PC-9 (cell line): ENCODE data around the gene MIP. TPM values are rescaled to one million over a fixed set of nuclear protein-coding genes. Genes with fewer than 3 reads are reported as not detected.
A peak's percentile ranks its signal among the peaks of the same experiment; 100 is the strongest.
"Not testable (repeated sequence)": the region's sequence is repeated elsewhere in the genome, so short reads cannot be mapped to it uniquely, and the experiment has no call there.

Experiments
- BruUV-seq: library from RNA; stranded (reverse); fragments of 400-500 nt; replicated peaks from 2 replicates; lab custom pipeline; 2021; lab: Mats Ljungman, UMichigan
- CTCF ChIA-PET: fragments of 300-600 bp; sonication (Branson Sonifier 250); formaldehyde crosslinking; loops from one replicate; lab custom pipeline; 2022; ENCODE audit warnings: antibody characterized with exemption; lab: Charles Lee
- POLR2A ChIA-PET: fragments of 300-600 bp; sonication (Branson Sonifier 250); formaldehyde crosslinking; loops from one replicate; lab custom pipeline; 2022; ENCODE audit warnings: antibody characterized with exemption; ENCODE audit not compliant: unreplicated experiment; lab: Charles Lee
- DNase-seq, 2 experiments: peaks; one replicate each; pipeline versions ENCODE4 v3.0.0 to v3.0.0-alpha.2; 2015 to 2022; ENCODE audit warnings: mixed read lengths in 1 of 2
- H2AFZ ChIP-seq: fragments of 200-600 bp; sonication (generic); 2 replicates; pipeline ENCODE4 v1.8.1; 2017; ENCODE audit warnings: antibody characterized with exemption
- H3F3A ChIP-seq: fragments of 200-600 bp; sonication (generic); 2 replicates; pipeline ENCODE4 v1.8.1; 2017; ENCODE audit warnings: antibody characterized with exemption, mild to moderate bottlenecking, low read depth; ENCODE audit not compliant: insufficient read depth
- H3K27ac ChIP-seq: fragments of 200-600 bp; sonication (generic); 2 replicates; pipeline ENCODE4 v1.6.1; 2016; ENCODE audit warnings: mixed run types
- H3K27me3 ChIP-seq: fragments of 200-600 bp; sonication (generic); 2 replicates; pipeline ENCODE4 v1.6.1; 2016; ENCODE audit warnings: low read depth, mixed run types; ENCODE audit not compliant: insufficient read depth
- H3K36me3 ChIP-seq: fragments of 200-600 bp; sonication (generic); 2 replicates; pipeline ENCODE4 v1.6.1; 2016; ENCODE audit warnings: low read depth, mixed run types
- H3K4me1 ChIP-seq: fragments of 200-600 bp; sonication (generic); replicated peaks from 2 replicates; pipeline ENCODE4 v1.6.1; 2016; ENCODE audit warnings: mixed run types; ENCODE audit not compliant: insufficient read depth
- H3K4me2 ChIP-seq: fragments of 200-600 bp; sonication (generic); 2 replicates; pipeline ENCODE4 v1.6.1; 2017; ENCODE audit warnings: mixed run types
- H3K4me3 ChIP-seq: fragments of 200-600 bp; sonication (generic); 2 replicates; pipeline ENCODE4 v1.6.1; 2016; ENCODE audit warnings: mixed run types
- H3K79me2 ChIP-seq: fragments of 200-600 bp; sonication (generic); 2 replicates; pipeline ENCODE4 v1.6.1; 2017; ENCODE audit warnings: low read depth, mixed run types
- H3K9me2 ChIP-seq: fragments of 200-600 bp; sonication (generic); 2 replicates; pipeline ENCODE4 v1.8.1; 2017; ENCODE audit warnings: mild to moderate bottlenecking; ENCODE audit not compliant: insufficient read depth
- H3K9me3 ChIP-seq: fragments of 200-600 bp; sonication (generic); 2 replicates; pipeline ENCODE4 v1.8.1; 2016; ENCODE audit warnings: low read depth; ENCODE audit not compliant: insufficient read depth
- H4K20me1 ChIP-seq: fragments of 200-600 bp; sonication (generic); 2 replicates; pipeline ENCODE4 v1.8.1; 2017; ENCODE audit not compliant: insufficient read depth
- CTCF ChIP-seq: fragments of 200-600 bp; sonication (generic); conservative IDR thresholded peaks from 2 replicates; pipeline ENCODE4 v1.6.1; 2017; ENCODE audit warnings: mixed run types, antibody characterized with exemption, mild to moderate bottlenecking, moderate library complexity
- intact Hi-C: fragments of 100-400 bp; cut with micrococcal nuclease; formaldehyde crosslinking; loops from one replicate; pipeline ENCODE4 v1.10.0; 2022; ENCODE audit not compliant: unreplicated experiment
- total RNA-seq: library from RNA; stranded (reverse); gene quantifications from 2 replicates; pipeline ENCODE4 v1.2.3, GENCODE V29; 2021

The MIP gene
- total RNA-seq, 1 experiment from 2014 or later = not detected

GRCh38 chr12:56496704-56497103, 42.2 kb upstream of the MIP start:
- peak in 1 of 2 experiments; percentile 37 for DNase-seq
- intact Hi-C loops = loop anchor here (2.0 kb wide), 1 partner anchor 98 kb away; no protein-coding TSS in a partner anchor
- POLR2A ChIA-PET, H3K4me3 ChIP-seq, H3K4me1 ChIP-seq, H3K36me3 ChIP-seq, H3K79me2 ChIP-seq, H3K4me2 ChIP-seq, H3F3A ChIP-seq, H3K9me2 ChIP-seq, H4K20me1 ChIP-seq, BruUV-seq, H2AFZ ChIP-seq, H3K27ac ChIP-seq, H3K9me3 ChIP-seq: not testable (repeated sequence)
- TF ChIP-seq CTCF = peak; percentile 48; the same call in 1 of the 2 replicates
- H3K27me3 ChIP-seq = peaks cover 15% of the 10 kb centered on the region; the same call in 1 of the 2 replicates
- CTCF ChIA-PET = interaction anchor here (0.7 kb wide), 1 partner anchor 41 kb away, joined by 8 read pairs; no protein-coding TSS in a partner anchor

- H3K9me2 ChIP-seq, H4K20me1 ChIP-seq, BruUV-seq, H3K79me2 ChIP-seq, H3K27ac ChIP-seq, H2AFZ ChIP-seq, H3K36me3 ChIP-seq, H3K9me3 ChIP-seq, H3K4me2 ChIP-seq, DNase-seq, CTCF ChIA-PET, H3K4me3 ChIP-seq, intact Hi-C loops, POLR2A ChIA-PET, H3F3A ChIP-seq, H3K4me1 ChIP-seq: not testable (repeated sequence)
- peaks cover 31% of the 10 kb centered on the region; the same call in 1 of the 2 replicates for H3K27me3 ChIP-seq
Measured at GRCh38 chr12:56494481-56494880, 40.0 kb upstream of the MIP start.

- H3K9me3 ChIP-seq, CTCF ChIA-PET, H3K27ac ChIP-seq, intact Hi-C loops, H3K4me3 ChIP-seq, BruUV-seq, POLR2A ChIA-PET, H2AFZ ChIP-seq, DNase-seq, H3K36me3 ChIP-seq, H3K4me2 ChIP-seq, H3F3A ChIP-seq, H4K20me1 ChIP-seq, H3K9me2 ChIP-seq, H3K4me1 ChIP-seq, H3K79me2 ChIP-seq: not testable (repeated sequence)
- peaks cover 27% of the 10 kb centered on the region; the same call in 1 of the 2 replicates for H3K27me3 ChIP-seq
Measured at GRCh38 chr12:56494106-56494415, 39.6 kb upstream of the MIP start.

GRCh38 chr12:56493409-56494105, 39.1 kb upstream of the MIP start:
- H3K79me2 ChIP-seq, H3K4me2 ChIP-seq, BruUV-seq, H4K20me1 ChIP-seq, intact Hi-C loops, H3K27ac ChIP-seq, CTCF ChIA-PET, H3K36me3 ChIP-seq, POLR2A ChIA-PET, H3F3A ChIP-seq, H3K4me3 ChIP-seq, H3K9me2 ChIP-seq, H3K9me3 ChIP-seq, DNase-seq, H2AFZ ChIP-seq, H3K4me1 ChIP-seq: not testable (repeated sequence)
- H3K27me3 ChIP-seq = peaks cover 24% of the 10 kb centered on the region; the same call in 1 of the 2 replicates
